HG03108 (cell line): ENCODE data around the gene CFC1B.
"Not testable (repeated sequence)": the region's sequence is repeated elsewhere in the genome, so short reads cannot be mapped to it uniquely, and the experiment has no call there.

Experiments
- ATAC-seq: cut with Tn5 transposase; IDR thresholded peaks from one replicate; pipeline ENCODE4 v1.9.1; 2021; ENCODE audit warnings: moderate library complexity; ENCODE audit not compliant: unreplicated experiment

The CFC1B gene

DNA sequence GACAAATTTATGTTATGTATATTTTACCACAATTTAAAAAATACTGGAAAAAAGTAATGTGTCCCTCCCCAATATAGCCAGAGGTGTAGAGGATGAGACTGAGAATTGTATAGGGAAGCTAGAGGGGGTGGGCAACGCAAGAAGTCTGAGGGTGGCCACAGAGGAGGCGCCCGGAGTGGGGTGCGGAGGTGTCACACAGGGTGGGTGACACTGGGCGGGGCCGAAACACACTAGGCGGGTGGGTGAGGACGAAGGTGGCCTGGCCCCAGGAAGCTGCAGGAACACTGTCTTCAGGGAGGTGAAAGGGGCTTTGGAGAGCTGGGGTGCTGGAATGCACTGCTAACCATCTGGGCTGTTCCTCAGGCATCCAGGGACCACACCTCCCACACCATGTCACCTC, 35.4 kb downstream of the CFC1B start:
- ATAC-seq, result not testable (repeated sequence)

DNA sequence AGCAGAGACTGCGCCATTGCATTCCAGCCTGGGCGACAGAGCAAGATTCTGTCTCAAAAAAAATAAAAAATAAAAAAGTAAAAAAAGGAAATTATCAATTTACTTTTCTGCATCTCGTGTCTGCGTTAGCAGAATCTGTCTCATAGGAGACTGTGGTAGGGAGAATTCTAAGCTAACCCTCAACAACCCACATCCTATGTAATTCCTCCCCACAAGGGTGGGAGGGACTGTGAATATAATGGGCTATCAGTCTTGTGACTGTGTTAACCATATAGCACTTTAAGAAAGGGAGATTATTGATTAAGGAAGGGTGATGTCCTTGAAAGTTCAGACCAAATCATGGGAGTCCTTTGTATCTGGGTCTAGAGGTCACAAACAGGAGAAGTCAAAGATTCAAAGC, 45.1 kb downstream of the CFC1B start:
- not testable (repeated sequence) for ATAC-seq

DNA sequence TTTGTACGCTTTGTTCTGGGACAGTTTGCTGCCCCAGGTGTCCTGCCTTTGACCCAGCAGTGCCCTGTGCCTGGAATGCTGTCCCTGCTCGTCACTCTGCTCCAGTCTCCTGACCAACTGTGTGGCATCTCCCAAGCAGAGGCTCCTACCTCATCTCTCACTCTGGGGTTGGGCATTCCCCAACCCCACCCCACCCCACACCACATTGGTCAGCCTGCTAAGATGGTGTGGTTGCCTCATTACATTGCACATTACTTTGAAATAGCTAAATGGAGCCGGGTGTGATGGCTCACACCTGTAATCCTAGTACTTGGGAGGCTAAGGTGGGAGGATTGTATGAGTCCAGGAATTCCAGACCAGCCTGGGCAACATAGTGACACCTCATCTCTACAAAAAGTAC, 50.9 kb downstream of the CFC1B start:
- ATAC-seq, result not testable (repeated sequence)

DNA sequence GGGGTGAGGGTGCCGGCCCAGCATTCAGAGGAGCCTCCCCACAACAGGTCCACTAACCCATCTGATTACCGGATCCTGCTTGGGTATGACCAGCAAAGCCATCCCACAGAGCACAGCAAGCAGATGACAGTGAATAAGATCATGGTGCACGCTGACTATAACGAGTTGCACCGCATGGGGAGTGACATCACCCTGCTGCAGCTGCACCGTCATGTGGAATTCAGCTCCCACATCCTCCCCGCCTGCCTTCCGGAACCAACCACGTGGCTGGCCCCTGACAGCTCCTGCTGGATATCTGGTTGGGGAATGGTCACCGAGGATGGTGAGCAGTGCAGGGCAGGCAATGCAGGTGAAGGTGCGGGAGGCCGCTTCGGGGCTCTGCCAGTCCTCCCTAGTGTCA, 53.2 kb downstream of the CFC1B start:
- ATAC-seq, result not testable (repeated sequence)

DNA sequence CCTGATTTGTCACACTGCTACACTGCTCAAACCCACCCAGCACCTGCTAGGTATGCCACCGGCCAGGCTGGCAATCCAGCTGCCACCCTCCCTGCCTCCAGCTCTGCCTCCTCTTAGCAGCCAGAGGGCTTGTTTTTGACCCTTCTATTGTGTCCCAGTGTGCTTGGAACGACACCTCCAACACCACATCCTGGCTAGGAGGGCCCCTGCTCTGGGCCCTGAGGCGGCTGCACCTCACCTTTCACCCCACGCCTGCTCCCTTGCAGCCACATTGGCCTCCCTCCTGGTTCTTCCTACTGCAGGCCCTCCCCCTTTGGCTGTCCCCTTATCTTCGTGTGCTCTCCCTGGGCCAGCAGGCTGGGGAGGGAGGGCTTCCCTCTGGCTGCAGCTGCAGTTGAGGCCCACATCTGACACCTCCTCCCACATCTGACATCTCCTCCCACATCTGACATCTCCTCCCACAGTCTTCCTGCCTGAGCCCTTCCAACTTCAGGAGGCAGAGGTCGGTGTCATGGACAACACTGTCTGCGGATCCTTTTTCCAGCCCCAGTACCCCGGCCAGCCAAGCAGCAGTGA, 55.3 kb downstream of the CFC1B start:
- ATAC-seq, result not testable (repeated sequence)

DNA sequence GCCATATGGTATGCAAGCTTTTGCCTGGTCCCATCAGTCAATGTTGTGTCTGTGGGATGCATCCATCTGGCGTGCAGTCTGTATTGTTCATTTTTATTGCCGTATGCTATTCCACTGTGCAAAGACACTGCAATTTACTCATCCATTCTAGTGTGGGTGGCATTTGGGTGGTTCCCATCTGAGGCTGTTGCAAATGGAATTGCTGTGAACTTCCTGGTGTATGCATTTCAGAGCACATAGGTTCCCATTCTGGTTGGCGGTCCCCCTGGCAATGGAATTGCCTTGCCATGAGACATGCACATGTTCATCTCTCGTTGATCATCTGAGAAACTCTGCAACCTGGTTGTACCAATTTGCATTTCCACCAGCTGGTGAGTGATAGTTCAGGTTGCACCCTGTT, 56.5 kb downstream of the CFC1B start:
- ATAC-seq, result not testable (repeated sequence)
